Fibroblast of villous mesenchyme (primary cell): ENCODE data around the gene TMEM185B. TPM values are rescaled to one million over a fixed set of nuclear protein-coding genes. Genes with fewer than 3 reads are reported as not detected.

ENCODE experiments used
- DNase-seq: peaks from one replicate; pipeline ENCODE4 v3.0.0-alpha.2; 2010; ENCODE audit warnings: low read depth
- H3K4me3 ChIP-seq: 2 replicates; pipeline ENCODE4 v1.5.1; 2011; ENCODE audit warnings: low read depth, mild to moderate bottlenecking, low read length
- total RNA-seq: library from RNA; depleted of rRNA; stranded (reverse); fragments of >200 nt; gene quantifications from 2 replicates; pipeline ENCODE4 v1.2.3, GENCODE V29; 2012
- TF ChIP-seq, protein P1 (sequence below): IDR thresholded peaks from 2 replicates; pipeline ENCODE4 v1.5.1; 2012; ENCODE audit warnings: low read depth, mild to moderate bottlenecking, low read length; ENCODE audit not compliant: insufficient read depth

TMEM185B gene
- total RNA-seq, 1 donor: 36.3 TPM

DNA sequence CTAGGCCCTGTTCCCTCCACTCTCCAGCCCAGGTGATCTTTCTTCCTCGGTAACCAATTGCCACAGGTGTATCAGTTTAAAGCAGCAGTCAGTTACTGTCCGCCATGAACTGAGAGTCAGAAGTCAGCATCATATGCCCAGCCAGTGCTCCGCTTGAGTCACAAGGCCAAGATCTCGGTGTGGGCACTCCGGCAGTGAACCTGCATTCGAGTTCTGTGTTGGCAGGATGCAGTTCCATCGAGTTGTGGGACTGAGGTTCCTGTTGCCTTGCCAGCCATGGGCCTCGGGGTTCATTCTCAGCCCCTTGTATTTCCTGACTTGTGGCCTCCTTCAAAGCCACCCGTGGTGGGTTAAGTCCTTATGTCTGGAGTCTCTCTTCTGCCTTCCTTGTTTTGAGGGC is 3.1 kb upstream of the TMEM185B start:
- H3K4me3 ChIP-seq: no peak overlapping the region
- no peak for DNase-seq

DNA sequence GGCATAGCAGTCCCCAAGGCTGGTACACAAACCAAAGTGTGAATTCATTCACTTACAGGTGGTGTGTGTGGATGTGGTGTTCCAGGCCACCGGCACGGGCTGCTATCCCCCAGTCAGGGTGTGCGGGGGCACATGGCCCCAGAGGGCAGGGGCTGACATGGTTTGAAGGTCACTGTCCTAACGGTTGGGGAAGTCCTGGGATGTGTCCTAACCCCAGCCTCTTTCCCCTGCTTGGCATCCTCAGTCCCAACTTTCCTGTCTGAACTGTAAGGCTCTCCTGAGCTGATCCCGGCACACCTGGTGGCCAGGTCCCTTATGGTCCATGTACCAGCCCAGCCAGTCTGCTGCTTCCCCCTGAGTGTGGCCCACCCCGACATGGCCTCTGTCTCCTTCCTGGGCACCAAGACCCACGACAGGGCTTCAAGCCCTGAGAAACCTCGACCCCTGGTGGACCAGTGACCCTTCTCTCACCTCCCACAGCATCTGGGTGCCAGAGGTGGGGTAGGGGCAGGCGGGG is 2.4 kb upstream of the TMEM185B start:
- DNase-seq: no peak
- no peak overlapping the region for H3K4me3 ChIP-seq
- TF ChIP-seq, protein P1, sequence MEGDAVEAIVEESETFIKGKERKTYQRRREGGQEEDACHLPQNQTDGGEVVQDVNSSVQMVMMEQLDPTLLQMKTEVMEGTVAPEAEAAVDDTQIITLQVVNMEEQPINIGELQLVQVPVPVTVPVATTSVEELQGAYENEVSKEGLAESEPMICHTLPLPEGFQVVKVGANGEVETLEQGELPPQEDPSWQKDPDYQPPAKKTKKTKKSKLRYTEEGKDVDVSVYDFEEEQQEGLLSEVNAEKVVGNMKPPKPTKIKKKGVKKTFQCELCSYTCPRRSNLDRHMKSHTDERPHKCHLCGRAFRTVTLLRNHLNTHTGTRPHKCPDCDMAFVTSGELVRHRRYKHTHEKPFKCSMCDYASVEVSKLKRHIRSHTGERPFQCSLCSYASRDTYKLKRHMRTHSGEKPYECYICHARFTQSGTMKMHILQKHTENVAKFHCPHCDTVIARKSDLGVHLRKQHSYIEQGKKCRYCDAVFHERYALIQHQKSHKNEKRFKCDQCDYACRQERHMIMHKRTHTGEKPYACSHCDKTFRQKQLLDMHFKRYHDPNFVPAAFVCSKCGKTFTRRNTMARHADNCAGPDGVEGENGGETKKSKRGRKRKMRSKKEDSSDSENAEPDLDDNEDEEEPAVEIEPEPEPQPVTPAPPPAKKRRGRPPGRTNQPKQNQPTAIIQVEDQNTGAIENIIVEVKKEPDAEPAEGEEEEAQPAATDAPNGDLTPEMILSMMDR: no peak

More for the DNA sequence above, 3.1 kb upstream of the TMEM185B start:
- TF ChIP-seq, protein P1: no peak

- no peak for DNase-seq
- H3K4me3 ChIP-seq: no peak overlapping the region
- TF ChIP-seq, protein P1: no peak
Measured at GRCh38 chr2:120224735-120225548, 1.7 kb upstream of the TMEM185B start.

GRCh38 chr2:120224256-120224655 is 1.1 kb upstream of the TMEM185B start:
- TF ChIP-seq, protein P1: no peak
- no peak for DNase-seq
- no peak overlapping the region for H3K4me3 ChIP-seq

DNA sequence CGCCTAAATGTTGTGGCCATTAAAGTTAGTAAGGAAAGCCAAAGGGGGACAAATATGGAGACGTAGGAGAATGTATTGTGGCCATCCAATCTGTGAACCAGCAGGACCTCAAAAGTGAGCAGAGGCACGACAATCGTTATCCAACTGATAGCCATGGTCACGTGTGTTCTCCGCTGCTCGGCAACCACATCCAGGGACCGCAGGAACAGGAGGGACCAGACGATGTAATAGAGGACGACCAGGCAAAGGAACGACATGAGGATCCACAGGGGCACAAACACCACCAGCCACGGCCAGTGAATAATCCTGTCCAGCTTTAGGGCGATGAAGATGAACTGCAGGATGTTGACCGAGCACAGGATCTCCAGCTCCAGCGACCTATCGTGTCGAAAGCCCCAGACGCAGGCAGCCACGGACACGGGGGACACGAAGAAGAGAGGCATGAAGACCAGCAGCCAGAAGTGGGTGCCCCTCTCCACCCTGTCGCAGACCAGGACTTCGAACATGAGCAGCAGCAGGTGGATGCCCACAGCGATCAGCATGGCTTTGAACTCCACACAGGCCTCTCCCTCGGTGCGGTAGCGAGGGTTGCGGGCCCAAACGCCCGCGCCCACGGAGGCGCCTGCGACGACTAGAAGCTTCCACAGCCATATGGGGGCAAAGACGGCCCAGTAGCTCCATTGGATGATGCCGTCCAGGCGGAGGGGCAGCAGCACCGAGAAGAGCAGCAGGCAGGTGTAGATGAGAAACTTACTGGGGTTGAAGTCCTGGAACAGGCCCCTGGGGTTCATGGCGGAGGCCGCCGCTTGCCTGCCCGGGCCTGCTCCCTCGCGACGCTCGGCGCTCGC is 790 bp downstream of the TMEM185B start:
- no peak for DNase-seq
- H3K4me3 ChIP-seq: peak overlapping the region; percentile 69
- TF ChIP-seq, protein P1: no peak

GRCh38 chr2:120221616-120222015 is 1.6 kb downstream of the TMEM185B start:
- H3K4me3 ChIP-seq: no peak overlapping the region
- no peak for DNase-seq
- TF ChIP-seq, protein P1: no peak
